Psoas muscle (tissue), 8 donors: ENCODE results near the gene ELOVL5. TPM values are rescaled to one million over a fixed set of nuclear protein-coding genes. Genes with fewer than 3 reads are reported as not detected.

Source experiments
- ATAC-seq, 4 donors: fragments of 200-7000 bp; cut with Tn5 transposase; one replicate each; pipeline ENCODE4 v1.9.1; 2020; ENCODE audit warnings: moderate library complexity in 3 of 4, mild to moderate bottlenecking in 2 of 4
- DNase-seq, 2 donors: peaks; one replicate each; pipeline ENCODE4 v3.0.0-alpha.2; 2020
- H3K27ac ChIP-seq: fragments of 200-600 bp; one replicate; pipeline ENCODE4 v1.8.0; 2022
- H3K27me3 ChIP-seq, 3 donors: fragments of 200-600 bp in 1 of 3; one replicate each; pipeline versions ENCODE4 v1.6.1 to v1.8.0; 2013 to 2022; ENCODE audit warnings: low read length in 2 of 3, mild to moderate bottlenecking in 2 of 3, moderate library complexity in 1 of 3; ENCODE audit not compliant: insufficient read depth in 3 of 3
- H3K36me3 ChIP-seq, 2 donors: fragments of 200-600 bp in 1 of 2; one replicate each; pipeline versions ENCODE4 v1.6.1 to v1.8.0; 2013 to 2022; ENCODE audit warnings: low read depth in 1 of 2, mild to moderate bottlenecking in 1 of 2, moderate library complexity in 1 of 2; ENCODE audit not compliant: insufficient read depth in 1 of 2
- H3K4me1 ChIP-seq: fragments of 200-600 bp; one replicate; pipeline ENCODE4 v1.8.0; 2022
- H3K4me3 ChIP-seq: fragments of 200-600 bp; one replicate; pipeline ENCODE4 v1.8.0; 2022; ENCODE audit warnings: mild to moderate bottlenecking
- H3K9me3 ChIP-seq: fragments of 200-600 bp; one replicate; pipeline ENCODE4 v1.8.0; 2022
- CTCF ChIP-seq: fragments of 200-600 bp; IDR thresholded peaks from one replicate; pipeline ENCODE4 v1.8.0; 2022; ENCODE audit warnings: antibody characterized with exemption
- WGBS, 3 donors: extraction: QIAGEN DNeasy Blood & Tissue Kit; methylation state at CpG; one replicate each; pipeline versions ENCODE4 v1.1.6 to v1.1.7; 2013; 5-methylcytosine and 5-hydroxymethylcytosine counted together
- intact Hi-C, 2 donors: fragments of 100-400 bp; cut with DNase I; formaldehyde crosslinking; loops; one replicate each; pipeline versions ENCODE4 v1.11.0 to v1.14.2; 2022
- polyA plus RNA-seq, 3 donors: library from polyadenylated mRNA; stranded (reverse); fragments of 200-250 nt; gene quantifications; one replicate each; pipeline ENCODE4 v1.2.3, GENCODE V29; 2013
- total RNA-seq, 4 donors: library from RNA; stranded (reverse); fragmentation: NEBNext Ultra II Directional in 2 of 4; extraction: Animal tissue kit (Norgen Biotek cat#: 25700) in 2 of 4; gene quantifications; one replicate each; pipeline versions ENCODE4 v1.2.1 to v1.2.4, GENCODE V29; 2021 to 2023
- donor health status: healthy with polysubstance abuse.
- donor health status: DM: no; HTN: no; CAD: no; lungs with moderate emphysema.
- donor health status: Bipolar disorder and iron deficiency.
- donor health status: healthy.
- donor health status: DM: yes; HTN: yes; CAD: no.
- donor health status: DM: no; HTN: no; CAD: no.
- donor health status: DM: no; HTN: no; CAD: no.
- donor health status: DM: yes; HTN: yes; CAD: no.

The ELOVL5 gene
- total and polyA plus RNA-seq, 7 donors: 4.8 to 14.4 (median 7.5) TPM

DNA sequence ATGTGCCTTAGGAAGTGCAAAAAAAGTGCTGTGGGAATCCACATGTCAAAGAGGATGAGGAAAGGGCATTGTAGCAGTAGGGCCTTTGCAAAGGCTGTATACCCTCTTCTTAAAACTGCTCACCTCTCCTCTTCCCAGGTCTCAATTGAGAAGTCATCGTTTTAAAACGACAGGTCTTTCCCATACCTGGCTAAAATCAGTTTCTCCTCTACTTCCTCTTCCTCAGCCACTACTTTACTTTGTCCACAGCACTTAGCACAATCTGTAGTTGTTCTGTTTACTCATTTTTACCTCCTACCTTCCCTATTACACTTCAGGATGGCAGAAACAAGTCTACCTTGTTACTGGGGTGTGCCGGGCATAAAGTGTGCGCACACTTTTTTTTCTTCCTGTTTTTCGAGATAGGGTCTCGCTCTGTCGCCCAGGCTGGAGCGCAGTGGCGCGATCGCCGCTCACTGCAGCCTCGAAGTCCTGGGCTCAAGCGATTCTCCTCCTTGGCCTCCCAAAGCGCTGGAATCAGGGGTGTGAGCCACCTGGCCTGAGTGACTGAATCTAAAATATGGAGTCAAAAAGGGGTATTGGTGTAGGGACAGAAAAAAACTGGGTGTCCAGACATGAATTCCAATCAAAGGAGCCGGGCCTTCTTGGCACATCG, 9.8 kb upstream of the ELOVL5 start:
- H3K4me1 ChIP-seq: peaks cover 8% of the 10 kb centered on the region
- no peak for DNase-seq
- TF ChIP-seq CTCF: no peak
- ATAC-seq: no peak
- intact Hi-C loops: loop anchor here in 1 of 2 donors (5.0 kb wide), 1 partner anchor 124 kb away; no protein-coding TSS in a partner anchor
- no peaks in the 10 kb centered on the region for H3K9me3 ChIP-seq
- H3K4me3 ChIP-seq: peak overlapping the region; percentile 81
- H3K27ac ChIP-seq: peak overlapping the region; percentile 73
- peaks cover 0 to under 1% (median 0%) of the 10 kb centered on the region in 3 donors for H3K27me3 ChIP-seq
- H3K36me3 ChIP-seq: no peaks in the 10 kb centered on the region
- WGBS, 3 donors: 20 to 31% (median 21%) methylated on average over 17 of the region's 17 CpGs

GRCh38 chr6:53357576-53358360, 9.0 kb upstream of the ELOVL5 start:
- no peak overlapping the region for H3K4me3 ChIP-seq
- intact Hi-C loops: loop anchor here in 1 of 2 donors (5.0 kb wide), 1 partner anchor 125 kb away; no protein-coding TSS in a partner anchor
- H3K27ac ChIP-seq: no peak overlapping the region

DNA sequence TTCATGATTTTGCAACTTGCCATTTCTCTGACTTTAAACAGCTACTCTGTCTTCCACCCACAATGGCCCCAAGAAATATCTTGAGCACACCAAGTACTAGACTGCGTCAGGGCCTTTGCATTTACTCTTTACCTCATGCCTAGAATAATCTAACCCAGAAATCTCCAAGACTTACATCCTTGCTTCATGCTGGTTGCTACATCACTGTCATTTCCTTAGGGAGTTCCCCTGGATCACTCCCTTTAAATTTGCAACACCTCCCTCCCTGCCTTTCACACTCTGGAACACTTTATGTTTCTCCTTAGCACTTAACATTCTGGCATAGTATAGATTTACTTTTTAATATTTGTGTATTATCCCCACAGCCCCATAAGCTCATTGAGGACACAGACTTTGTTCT, 4.9 kb upstream of the ELOVL5 start:
- 94 to 100% (median 96%) methylated on average over 1 of the region's 1 CpG for WGBS, 3 donors
- Histone ChIP-seq H3K4me3 (no peak overlapping the region), H3K4me1 (peaks cover 6% of the 10 kb centered on the region), H3K9me3 (no peaks in the 10 kb centered on the region), H3K27me3 (peaks cover 0 to 26% (median 2%) of the 10 kb centered on the region in 3 donors), H3K27ac (no peak overlapping the region), H3K36me3 (no peaks in the 10 kb centered on the region)
- no peak for TF ChIP-seq CTCF
- intact Hi-C loops: no loop called here
- no peak for DNase-seq
- no peak for ATAC-seq

More at GRCh38 chr6:53357576-53358360, 9.0 kb upstream of the ELOVL5 start:
- Histone ChIP-seq H3K4me1 (peaks cover 8% of the 10 kb centered on the region), H3K27me3 (peaks cover 0 to 9% (median 0%) of the 10 kb centered on the region in 3 donors), H3K36me3 (no peaks in the 10 kb centered on the region), H3K9me3 (no peaks in the 10 kb centered on the region)
- TF ChIP-seq CTCF: no peak
- ATAC-seq (no peak), DNase-seq (no peak)
- WGBS, 3 donors: 87 to 89% (median 89%) methylated on average over 7 of the region's 7 CpGs

DNA sequence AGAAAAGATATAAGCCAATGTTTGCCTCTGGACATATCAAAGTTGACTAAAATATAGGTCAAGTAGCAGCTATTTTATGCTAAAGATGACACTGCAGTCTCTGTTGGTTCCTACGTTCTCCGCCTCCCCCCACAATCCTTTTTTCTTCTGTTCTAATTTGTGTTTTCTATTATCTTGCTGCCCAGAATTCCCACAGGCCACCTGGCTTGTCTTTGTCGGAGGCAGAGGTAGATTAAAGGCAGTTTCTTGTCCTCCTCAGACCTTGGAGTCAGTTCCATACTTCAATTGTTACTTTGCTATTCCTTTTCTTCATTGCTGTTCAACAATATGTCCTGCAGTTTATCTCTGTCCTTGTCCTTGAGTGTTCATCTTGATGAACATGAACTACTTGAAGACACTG, 3.6 kb upstream of the ELOVL5 start:
- ATAC-seq: no peak
- no peak for TF ChIP-seq CTCF
- no peak for DNase-seq
- H3K4me3 ChIP-seq: no peak overlapping the region
- WGBS, 3 donors: 56 to 81% (median 79%) methylated on average over 3 of the region's 3 CpGs
- no peaks in the 10 kb centered on the region for H3K4me1 ChIP-seq
- intact Hi-C loops: no loop called here
- H3K27me3 ChIP-seq: peaks cover 0 to 39% (median 7%) of the 10 kb centered on the region in 3 donors
- no peaks in the 10 kb centered on the region for H3K36me3 ChIP-seq
- no peak overlapping the region for H3K27ac ChIP-seq
- no peaks in the 10 kb centered on the region for H3K9me3 ChIP-seq
